GM19193 (cell line): ENCODE measurements around the gene EML4.

ENCODE experiments used
- POLR2A ChIP-seq: IDR thresholded peaks from 4 replicates; pipeline ENCODE4 v1.6.1; 2011; ENCODE audit not compliant: insufficient read depth, insufficient read length; ENCODE audit errors: extremely low read depth

EML4 gene

GRCh38 chr2:42135381-42136312 lies 33.5 kb upstream of the EML4 start:
- TF ChIP-seq POLR2A: no peak

GRCh38 chr2:42136782-42137124 lies 32.4 kb upstream of the EML4 start:
- no peak for TF ChIP-seq POLR2A

GRCh38 chr2:42137125-42137841 lies 31.9 kb upstream of the EML4 start:
- TF ChIP-seq POLR2A: no peak

GRCh38 chr2:42138163-42139015 lies 30.8 kb upstream of the EML4 start:
- no peak for TF ChIP-seq POLR2A

- no peak for TF ChIP-seq POLR2A
Observed at GRCh38 chr2:42139101-42139500, 30.1 kb upstream of the EML4 start.

GRCh38 chr2:42140496-42140895 lies 28.7 kb upstream of the EML4 start:
- no peak for TF ChIP-seq POLR2A

- TF ChIP-seq POLR2A: no peak
Observed at GRCh38 chr2:42141687-42142546, 27.2 kb upstream of the EML4 start.

GRCh38 chr2:42142547-42143184 lies 26.5 kb upstream of the EML4 start:
- TF ChIP-seq POLR2A: no peak

GRCh38 chr2:42147641-42148274 lies 21.4 kb upstream of the EML4 start:
- no peak for TF ChIP-seq POLR2A

- TF ChIP-seq POLR2A: no peak
Observed at GRCh38 chr2:42150159-42150558, 19.0 kb upstream of the EML4 start.

- TF ChIP-seq POLR2A: no peak
Observed at GRCh38 chr2:42153944-42154581, 15.1 kb upstream of the EML4 start.

- TF ChIP-seq POLR2A: no peak
Observed at GRCh38 chr2:42156721-42157120, 12.4 kb upstream of the EML4 start.

- TF ChIP-seq POLR2A: no peak
Observed at GRCh38 chr2:42161444-42161843, 7.7 kb upstream of the EML4 start.
